ENCODE results near the gene PPIB. TPM values are rescaled to one million over a fixed set of nuclear protein-coding genes. Genes with fewer than 3 reads are reported as not detected.

The PPIB gene
- total RNA-seq, 1 donor from 2014 or later, result 1,074 TPM

DNA sequence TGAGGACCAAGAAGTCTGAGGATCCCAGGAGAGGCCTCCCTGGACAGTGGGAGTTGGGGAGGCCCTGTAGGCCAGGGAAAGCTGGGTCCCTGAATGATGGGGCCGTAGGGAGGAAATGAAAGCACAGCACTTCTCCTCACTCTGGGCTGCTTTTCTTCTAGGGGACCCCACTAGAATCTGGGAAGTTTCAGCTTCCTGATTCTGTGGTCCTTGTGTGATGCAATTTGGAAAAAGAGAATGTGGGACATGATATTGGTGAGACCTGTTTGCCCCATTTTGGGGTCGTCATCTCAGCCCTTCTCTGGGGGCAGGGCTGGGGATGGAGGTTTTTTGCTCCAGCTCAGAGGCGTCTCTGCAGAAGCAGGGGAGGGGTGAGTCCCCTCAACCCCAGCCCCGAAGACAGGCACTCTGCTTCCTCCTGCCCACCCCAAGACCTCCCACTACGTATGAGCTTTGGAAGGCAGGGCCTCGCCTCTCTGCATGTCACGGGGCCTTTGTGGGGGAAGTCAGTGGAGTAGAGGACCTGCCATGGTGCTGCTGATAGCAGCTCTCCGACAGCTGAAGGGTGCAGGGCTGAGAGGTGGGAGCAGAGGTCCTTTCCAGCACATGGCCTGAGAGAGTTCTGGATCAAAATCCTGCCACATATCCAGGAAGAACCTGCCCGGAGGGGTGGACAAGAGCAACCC lies 12.8 kb downstream of the PPIB start:
- Histone ChIP-seq H3K4me3 (ENCODE audit: low read depth, low read length) (no peak overlapping the region), H3K36me3 (ENCODE audit: control insufficient read depth, insufficient read depth, low read length) (peaks cover 2% of the 10 kb centered on the region), H3K27me3 (ENCODE audit: control insufficient read depth, insufficient read depth, low read length) (no peaks in the 10 kb centered on the region)
- DNase-seq (ENCODE audit: low read depth) (no peak), FAIRE-seq (no peak)
- TF ChIP-seq, protein P1, sequence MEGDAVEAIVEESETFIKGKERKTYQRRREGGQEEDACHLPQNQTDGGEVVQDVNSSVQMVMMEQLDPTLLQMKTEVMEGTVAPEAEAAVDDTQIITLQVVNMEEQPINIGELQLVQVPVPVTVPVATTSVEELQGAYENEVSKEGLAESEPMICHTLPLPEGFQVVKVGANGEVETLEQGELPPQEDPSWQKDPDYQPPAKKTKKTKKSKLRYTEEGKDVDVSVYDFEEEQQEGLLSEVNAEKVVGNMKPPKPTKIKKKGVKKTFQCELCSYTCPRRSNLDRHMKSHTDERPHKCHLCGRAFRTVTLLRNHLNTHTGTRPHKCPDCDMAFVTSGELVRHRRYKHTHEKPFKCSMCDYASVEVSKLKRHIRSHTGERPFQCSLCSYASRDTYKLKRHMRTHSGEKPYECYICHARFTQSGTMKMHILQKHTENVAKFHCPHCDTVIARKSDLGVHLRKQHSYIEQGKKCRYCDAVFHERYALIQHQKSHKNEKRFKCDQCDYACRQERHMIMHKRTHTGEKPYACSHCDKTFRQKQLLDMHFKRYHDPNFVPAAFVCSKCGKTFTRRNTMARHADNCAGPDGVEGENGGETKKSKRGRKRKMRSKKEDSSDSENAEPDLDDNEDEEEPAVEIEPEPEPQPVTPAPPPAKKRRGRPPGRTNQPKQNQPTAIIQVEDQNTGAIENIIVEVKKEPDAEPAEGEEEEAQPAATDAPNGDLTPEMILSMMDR (IDR thresholded peaks at IDR 0.05; ENCODE audit: insufficient read depth, low read length, severe bottlenecking), result no peak

- peaks cover 2% of the 10 kb centered on the region for H3K36me3 ChIP-seq (ENCODE audit: control insufficient read depth, insufficient read depth, low read length)
- DNase-seq (ENCODE audit: low read depth) (peak; percentile 40), FAIRE-seq (no peak)
- no peaks in the 10 kb centered on the region for H3K27me3 ChIP-seq (ENCODE audit: control insufficient read depth, insufficient read depth, low read length)
- H3K4me3 ChIP-seq (ENCODE audit: low read depth, low read length), result no peak overlapping the region
- TF ChIP-seq, protein P1 (IDR thresholded peaks at IDR 0.05; ENCODE audit: insufficient read depth, low read length, severe bottlenecking), result peak; percentile 25
Observed at GRCh38 chr15:64149424-64149823, 13.4 kb downstream of the PPIB start.

DNA sequence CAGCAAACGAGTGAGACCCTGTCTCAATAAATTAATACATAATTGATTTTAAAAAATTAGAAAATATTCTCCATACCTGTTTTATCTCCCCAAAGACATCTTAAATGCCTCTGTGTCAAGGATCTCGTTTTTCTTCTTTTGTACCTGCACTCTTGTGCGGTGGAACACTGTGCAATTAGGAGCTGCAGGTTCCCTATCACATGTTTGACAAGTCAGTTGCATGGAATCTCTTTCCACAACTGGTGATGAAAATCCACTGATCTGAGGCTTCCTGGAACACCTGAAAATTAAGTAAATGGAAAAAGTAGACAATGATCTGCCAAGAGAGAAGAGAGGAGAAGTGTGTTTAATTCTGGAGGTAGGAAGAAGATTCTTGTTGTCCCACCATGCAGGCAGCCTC lies 14.2 kb downstream of the PPIB start:
- Histone ChIP-seq H3K36me3 (ENCODE audit: control insufficient read depth, insufficient read depth, low read length) (peaks cover 2% of the 10 kb centered on the region), H3K4me3 (ENCODE audit: low read depth, low read length) (no peak overlapping the region), H3K27me3 (ENCODE audit: control insufficient read depth, insufficient read depth, low read length) (no peaks in the 10 kb centered on the region)
- DNase-seq (ENCODE audit: low read depth) (no peak), FAIRE-seq (no peak)
- TF ChIP-seq, protein P1 (IDR thresholded peaks at IDR 0.05; ENCODE audit: insufficient read depth, low read length, severe bottlenecking), result no peak

DNA sequence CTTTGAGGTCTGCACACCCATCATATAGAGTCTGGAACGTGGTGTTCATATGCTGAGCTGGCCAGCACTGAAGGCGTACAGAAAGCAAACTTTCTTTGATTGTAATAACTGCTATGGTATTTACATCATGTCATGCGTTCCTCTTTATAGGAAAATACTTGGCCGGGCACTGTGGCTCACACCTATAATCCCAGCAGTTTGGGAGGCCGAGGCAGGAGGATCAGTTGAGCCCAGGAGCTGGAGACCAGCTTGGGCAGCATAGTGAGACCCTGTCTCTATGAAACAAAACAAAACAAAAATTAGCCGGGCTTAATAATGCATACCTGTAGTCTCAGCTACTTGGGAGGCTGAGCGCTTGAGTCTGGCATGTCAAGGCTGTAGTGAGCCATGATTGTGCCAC lies 14.7 kb downstream of the PPIB start:
- DNase-seq (ENCODE audit: low read depth) (no peak), FAIRE-seq (no peak)
- H3K27me3 ChIP-seq (ENCODE audit: control insufficient read depth, insufficient read depth, low read length), result no peaks in the 10 kb centered on the region
- TF ChIP-seq, protein P1 (IDR thresholded peaks at IDR 0.05; ENCODE audit: insufficient read depth, low read length, severe bottlenecking), result no peak
- H3K36me3 ChIP-seq (ENCODE audit: control insufficient read depth, insufficient read depth, low read length), result peaks cover 3% of the 10 kb centered on the region
- no peak overlapping the region for H3K4me3 ChIP-seq (ENCODE audit: low read depth, low read length)

- TF ChIP-seq, protein P1 (IDR thresholded peaks at IDR 0.05; ENCODE audit: insufficient read depth, low read length, severe bottlenecking), result no peak
- no peaks in the 10 kb centered on the region for H3K27me3 ChIP-seq (ENCODE audit: control insufficient read depth, insufficient read depth, low read length)
- H3K4me3 ChIP-seq (ENCODE audit: low read depth, low read length), result no peak overlapping the region
- no peak for FAIRE-seq
- H3K36me3 ChIP-seq (ENCODE audit: control insufficient read depth, insufficient read depth, low read length), result peaks cover 6% of the 10 kb centered on the region
- no peak for DNase-seq (ENCODE audit: low read depth)
Observed at GRCh38 chr15:64146885-64147681, 15.7 kb downstream of the PPIB start.

All from bronchial epithelial cell (primary cell).